Activated CD8-positive, alpha-beta memory T cell treated with anti-CD3 and anti-CD28 coated beads, Interleukin-2, amount 50 U/mL, for 4 hours (primary cell): Measurements from ENCODE around the gene TVP23C.

ENCODE experiments used
- DNase-seq: peaks from one replicate; pipeline ENCODE4 v3.0.0-alpha.2; 2020

TVP23C gene

GRCh38 chr17:15494821-15495220 is 68.5 kb downstream of the TVP23C start:
- DNase-seq, result no peak

DNA sequence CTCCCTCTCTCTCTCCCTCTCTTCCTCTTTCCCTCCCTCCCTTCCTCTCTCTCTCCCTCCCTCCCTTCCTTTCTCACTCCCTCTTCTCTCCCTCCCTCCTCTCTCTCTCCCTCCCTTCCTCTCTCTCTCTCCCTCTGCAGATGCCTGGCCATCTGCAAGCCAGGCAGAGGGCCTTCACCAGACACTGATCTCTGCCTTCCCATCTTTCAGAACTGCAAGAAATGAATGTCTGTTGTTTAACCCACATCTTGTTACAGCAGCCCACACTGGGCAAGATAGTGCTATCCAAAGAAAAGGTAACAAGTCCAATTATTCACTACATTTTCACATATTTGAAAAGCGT is 69.6 kb downstream of the TVP23C start:
- DNase-seq, result no peak

DNA sequence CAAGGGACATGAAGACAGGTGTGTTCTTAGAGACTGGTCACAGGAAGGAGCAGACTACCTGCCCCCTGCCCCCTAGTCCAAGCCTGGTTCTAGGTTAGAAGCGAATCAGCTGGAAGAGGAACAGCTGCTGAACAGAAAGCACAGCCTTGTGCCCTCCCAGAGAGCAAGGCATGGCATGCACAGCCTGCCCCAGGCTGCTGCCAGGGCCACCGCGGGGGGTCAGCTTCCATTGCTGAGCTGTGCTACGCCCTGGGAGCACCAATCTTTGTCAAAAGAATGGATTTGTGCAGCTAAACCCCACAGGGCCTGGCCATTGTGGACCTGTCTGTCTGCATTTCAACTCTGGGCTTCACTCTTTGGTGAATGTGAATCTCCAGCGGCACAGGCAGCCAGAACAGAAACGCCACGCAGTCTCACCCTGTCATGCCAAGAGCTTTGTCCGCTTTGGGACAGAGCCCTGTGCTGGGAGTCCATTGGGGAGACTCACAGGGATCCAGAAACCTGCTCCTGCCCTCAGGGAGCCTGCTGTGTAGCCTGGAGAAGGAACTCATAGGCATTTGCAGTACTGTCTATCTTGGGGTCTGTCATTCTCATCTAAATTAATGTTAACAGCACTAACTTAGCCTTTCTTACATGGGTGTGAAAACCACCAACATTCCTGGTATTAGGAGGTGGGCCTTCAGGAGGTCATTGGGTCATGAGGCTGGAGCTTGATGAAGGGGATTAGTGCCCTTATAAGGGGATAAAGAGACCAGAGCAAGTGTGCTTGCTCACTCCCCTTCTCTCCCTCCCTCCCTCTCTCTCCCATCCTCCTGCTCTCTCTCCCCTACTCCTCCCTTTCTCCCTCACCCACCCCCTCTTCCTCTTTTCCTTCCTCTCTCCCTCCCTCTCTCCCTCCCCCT is 70.2 kb downstream of the TVP23C start:
- no peak for DNase-seq

DNA sequence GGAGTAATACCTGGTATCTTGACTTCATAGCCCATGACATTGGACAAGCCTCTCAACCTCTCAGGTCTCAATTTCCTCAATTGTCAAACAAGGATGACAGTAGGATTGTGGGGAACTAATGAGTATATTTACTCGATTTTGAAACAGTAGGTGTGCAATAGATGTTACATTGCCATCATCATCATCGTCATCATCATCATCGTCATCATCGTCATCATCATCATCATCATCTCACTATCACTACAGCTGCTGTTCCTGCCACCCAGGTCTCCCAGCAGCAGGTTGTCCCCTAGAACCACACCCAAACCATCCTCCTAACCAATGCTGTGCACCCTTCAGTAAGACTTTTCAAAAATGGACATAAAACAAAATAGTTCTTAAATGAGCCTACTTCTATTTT is 71.1 kb downstream of the TVP23C start:
- no peak for DNase-seq

DNA sequence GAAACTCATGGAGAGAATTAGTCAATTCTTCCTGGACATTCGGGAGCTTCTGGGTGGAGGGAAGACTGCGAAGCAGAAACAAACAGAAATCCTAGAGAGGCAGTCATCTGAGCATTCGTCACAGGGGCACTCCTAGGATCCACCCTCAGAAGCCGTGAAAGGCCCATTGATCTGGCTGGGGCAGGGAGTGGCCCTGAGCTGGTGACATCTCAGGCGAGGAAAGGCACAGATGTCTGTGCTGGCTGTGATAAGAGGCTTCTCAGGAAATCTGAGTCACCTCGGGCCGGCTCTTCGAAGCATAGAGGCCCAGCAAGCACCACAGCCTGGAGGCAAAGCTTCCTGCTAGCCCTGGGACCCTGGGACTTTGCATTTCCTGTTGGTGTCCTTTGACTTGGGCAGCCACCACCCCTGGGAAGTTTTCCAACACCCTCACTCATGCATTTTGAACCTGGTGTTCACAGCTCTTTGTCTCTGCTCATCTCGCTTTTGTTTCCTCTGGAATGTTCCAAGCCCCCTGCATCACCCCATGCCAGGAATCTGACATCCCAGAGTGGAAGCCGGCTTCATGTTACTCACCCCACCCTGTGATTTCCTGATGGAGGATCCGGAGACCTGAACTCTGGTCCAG is 72.5 kb downstream of the TVP23C start:
- no peak for DNase-seq

DNA sequence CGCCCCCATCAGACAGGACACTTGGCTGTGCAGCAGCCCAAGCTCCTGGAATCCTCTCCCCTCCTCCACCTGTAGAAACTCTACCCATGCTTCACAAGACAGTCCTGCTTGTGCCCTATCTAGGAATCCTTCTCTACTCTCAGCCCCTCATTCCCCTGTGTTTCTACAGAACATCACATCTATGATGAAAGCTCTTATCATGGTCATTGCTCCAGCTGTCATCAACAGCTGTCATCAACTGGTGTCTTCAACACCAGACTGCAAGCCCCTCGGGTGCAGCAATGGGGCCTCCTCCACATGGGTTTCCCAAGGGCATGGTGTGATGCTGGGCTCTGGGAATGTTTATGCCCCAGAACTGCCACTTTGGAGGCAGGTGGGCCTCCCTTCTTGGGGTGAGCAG is 74.7 kb downstream of the TVP23C start:
- no peak for DNase-seq

DNA sequence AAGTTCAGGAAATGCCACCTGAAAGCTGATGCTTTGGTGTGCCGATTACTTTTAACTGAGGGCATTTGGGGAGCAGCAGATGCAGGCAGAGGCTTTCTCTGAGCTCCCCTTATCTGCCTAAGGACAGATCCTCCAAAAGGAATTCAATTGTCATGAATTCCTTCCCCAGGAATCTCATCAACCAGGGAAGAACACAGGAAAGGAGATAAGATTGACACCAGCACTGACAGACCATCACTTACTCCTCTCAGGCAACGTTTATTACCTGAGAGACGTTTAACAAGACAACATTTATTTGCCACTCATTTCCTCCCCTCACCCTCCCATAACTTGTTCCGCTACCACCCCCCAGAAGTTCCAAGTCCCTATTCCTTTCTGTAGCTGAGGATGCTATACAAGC is 78.2 kb downstream of the TVP23C start:
- DNase-seq, result no peak

- no peak for DNase-seq
Measured at GRCh38 chr17:15483431-15483830, 79.9 kb downstream of the TVP23C start.

- no peak for DNase-seq
Measured at GRCh38 chr17:15482476-15482875, 80.8 kb downstream of the TVP23C start.

GRCh38 chr17:15481481-15481880 is 81.8 kb downstream of the TVP23C start:
- DNase-seq, result no peak

DNA sequence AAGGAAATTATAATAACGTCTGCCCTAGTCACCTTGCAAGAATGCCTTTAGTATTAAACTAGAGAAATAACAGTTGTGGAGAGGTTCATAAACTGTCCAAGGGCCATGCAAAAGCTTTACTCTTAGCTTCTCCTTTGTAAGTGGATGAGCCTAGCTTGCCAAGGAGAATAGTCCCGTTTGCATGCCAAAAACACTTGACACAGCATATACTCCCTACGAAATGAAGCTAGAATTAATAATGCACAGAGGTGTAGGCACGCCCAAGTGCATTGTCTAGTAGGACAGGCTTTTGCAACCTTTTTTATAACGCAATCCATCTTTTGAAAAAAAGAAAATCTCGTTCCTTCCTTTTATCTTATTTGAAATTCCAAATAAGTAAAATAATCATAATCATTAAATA is 83.1 kb downstream of the TVP23C start:
- DNase-seq, result no peak

- no peak for DNase-seq
Measured at GRCh38 chr17:15479703-15480102, 83.6 kb downstream of the TVP23C start.

GRCh38 chr17:15478845-15479244 is 84.4 kb downstream of the TVP23C start:
- DNase-seq, result no peak

- DNase-seq, result no peak
Measured at GRCh38 chr17:15475631-15476354, 87.5 kb downstream of the TVP23C start.

GRCh38 chr17:15472891-15473290 is 90.4 kb downstream of the TVP23C start:
- DNase-seq, result no peak

GRCh38 chr17:15470536-15470935 is 92.7 kb downstream of the TVP23C start:
- DNase-seq, result no peak

GRCh38 chr17:15469260-15469659 is 94.0 kb downstream of the TVP23C start:
- DNase-seq, result no peak

DNA sequence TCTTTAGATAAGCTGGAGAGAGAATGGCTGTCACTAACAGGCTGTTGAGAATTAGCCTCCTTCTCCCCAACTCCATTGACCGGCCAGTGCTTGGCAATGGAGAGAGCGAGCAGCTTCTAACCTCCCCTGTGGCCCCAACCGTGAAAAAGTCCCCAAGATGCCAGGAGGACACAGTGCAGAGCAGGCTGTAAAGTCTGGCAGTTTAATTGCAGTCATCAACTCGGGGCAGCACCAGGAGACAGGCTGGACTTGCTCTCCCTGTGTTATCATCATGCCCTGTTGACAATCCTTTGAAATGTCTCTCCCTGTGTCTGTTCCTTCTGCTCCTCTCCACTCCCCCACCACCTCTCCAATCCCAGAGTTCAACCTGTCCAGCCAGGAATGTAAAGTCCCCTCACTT is 95.2 kb downstream of the TVP23C start:
- no peak for DNase-seq

- DNase-seq, result no peak
Measured at GRCh38 chr17:15467592-15467991, 95.7 kb downstream of the TVP23C start, which contains the start of gene CDRT4. Gene CDRT4, minus strand, starts transcription at chr17:15467621. Its CDS starts 27,383 bp downstream, at chr17:15440238.

DNA sequence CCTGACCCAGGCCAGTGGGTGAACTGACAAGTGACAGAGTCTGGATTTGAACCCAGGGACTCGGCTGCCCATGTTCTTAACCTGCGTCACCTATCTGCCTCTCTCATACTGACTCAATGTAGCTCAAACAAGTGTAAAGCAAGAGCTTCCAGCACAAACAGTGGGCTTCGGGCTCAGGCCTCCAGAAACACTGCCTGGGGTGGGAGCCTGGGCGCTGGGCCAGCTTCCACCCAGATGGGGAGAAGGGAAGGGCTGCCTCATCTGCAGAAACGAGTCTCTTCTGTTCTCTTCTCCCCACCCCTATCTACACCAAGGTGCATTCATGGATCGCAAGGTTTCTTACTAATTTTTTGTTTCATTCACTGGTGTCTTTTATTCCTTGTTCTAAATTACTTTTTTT is 97.2 kb downstream of the TVP23C start:
- DNase-seq, result no peak

DNA sequence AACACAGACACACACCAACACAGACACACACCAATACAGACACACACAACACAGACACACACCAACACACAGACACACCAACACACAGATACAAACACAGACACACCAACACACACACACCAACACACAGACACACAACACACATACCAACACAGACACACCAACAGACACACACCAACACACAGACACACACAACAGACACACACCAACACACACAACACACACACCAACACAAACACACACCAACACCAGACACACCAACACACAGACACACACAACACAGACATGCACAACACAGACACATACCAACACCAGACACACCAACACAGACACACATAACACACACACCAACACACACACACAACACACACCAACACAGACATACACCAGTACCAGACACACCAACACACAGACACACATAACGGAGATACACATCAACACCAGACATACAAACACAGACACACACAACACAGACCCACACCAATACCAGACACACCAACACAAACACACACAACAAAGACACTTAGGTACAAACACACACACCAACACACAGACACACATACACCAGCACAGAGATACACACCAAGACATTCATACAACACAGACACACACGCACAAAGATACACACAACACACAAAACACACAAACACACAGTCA is 98.1 kb downstream of the TVP23C start:
- DNase-seq, result no peak

DNA sequence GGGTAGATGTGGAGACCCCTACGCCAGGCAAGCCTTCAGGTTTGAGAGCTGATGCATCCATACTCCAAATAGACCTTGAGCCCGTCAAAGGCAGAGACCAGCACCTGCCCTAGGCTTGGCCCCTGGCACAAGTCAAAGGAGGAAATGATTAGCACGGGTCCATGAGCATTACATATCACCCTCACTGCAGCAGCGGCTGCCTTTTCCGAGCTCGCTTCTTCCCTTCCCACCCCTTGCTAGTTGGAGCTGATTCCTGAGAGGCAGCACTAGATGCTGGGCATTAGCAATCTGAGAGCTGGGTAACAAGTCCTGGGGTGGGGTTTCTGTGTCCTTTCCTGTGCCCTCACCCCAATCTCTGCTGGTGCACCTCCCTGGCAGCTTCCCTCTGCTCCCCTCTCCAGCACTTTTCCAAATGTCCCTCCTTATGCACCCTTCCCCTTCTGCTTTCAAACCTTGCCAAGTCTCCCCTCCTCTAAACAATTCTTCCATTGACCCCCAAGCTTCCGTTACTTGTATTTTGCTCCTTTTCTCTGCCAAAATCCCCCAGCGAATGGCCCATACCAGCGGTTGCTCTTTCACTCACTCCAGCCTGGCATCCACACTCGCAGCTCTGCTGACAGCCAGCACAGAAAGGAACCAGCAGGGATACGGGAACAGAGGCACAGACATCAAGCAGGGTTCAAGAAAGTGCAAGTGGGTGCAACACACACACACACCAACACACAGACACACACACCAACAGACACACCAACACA is 98.9 kb downstream of the TVP23C start:
- DNase-seq, result no peak
